SK-N-SH treated with all-trans-retinoic acid at 6 μM for 48 hours (cell line): ENCODE results near the gene FGGY.

Source experiments
- ATAC-seq: fragments of 200-7000 bp; cut with Tn5 transposase; 3 replicates; pipeline ENCODE4 v1.9.1; 2020; ENCODE audit warnings: mild to moderate bottlenecking, moderate library complexity
- ARNTL ChIP-seq: fragments of 450-650 bp; formaldehyde crosslinking; IDR thresholded peaks from 2 replicates; pipeline ENCODE4 v1.5.0; 2020; ENCODE audit warnings: low read depth, mild to moderate bottlenecking, moderate library complexity, borderline replicate concordance
- BACH2 ChIP-seq: fragments of 250-450 bp; sonication (Bioruptor Pico); IDR thresholded peaks from 2 replicates; pipeline ENCODE4 v1.9.0; 2021; ENCODE audit warnings: mild to moderate bottlenecking, borderline replicate concordance
- CREB5 ChIP-seq: fragments of 250-450 bp; sonication (Bioruptor Pico); IDR thresholded peaks from 2 replicates; pipeline ENCODE4 v1.5.1; 2020; ENCODE audit warnings: low read depth, mild to moderate bottlenecking, moderate library complexity
- CSDC2 ChIP-seq: fragments of 250-450 bp; sonication (Bioruptor Pico); IDR thresholded peaks from 2 replicates; pipeline ENCODE4 v1.5.0; 2020; ENCODE audit warnings: mild to moderate bottlenecking, moderate library complexity
- CSRNP3 ChIP-seq: fragments of 250-450 bp; sonication (Bioruptor Pico); IDR thresholded peaks from 2 replicates; pipeline ENCODE4 v1.5.1; 2021; ENCODE audit warnings: mild to moderate bottlenecking, moderate library complexity
- ESRRG ChIP-seq: fragments of 250-450 bp; sonication (Bioruptor Pico); IDR thresholded peaks from 2 replicates; pipeline ENCODE4 v1.6.1; 2021; ENCODE audit warnings: mild to moderate bottlenecking
- GLIS3 ChIP-seq: fragments of 250-450 bp; sonication (Bioruptor Pico); IDR thresholded peaks from 2 replicates; pipeline ENCODE4 v1.5.0; 2020; ENCODE audit warnings: mild to moderate bottlenecking, moderate library complexity
- ISL1 ChIP-seq: fragments of 250-450 bp; sonication (Bioruptor Pico); IDR thresholded peaks from 2 replicates; pipeline ENCODE4 v2.1.2; 2022; ENCODE audit warnings: mild to moderate bottlenecking, moderate library complexity
- OSR1 ChIP-seq: fragments of 250-450 bp; sonication (Bioruptor Pico); IDR thresholded peaks from 2 replicates; pipeline ENCODE4 v1.8.0; 2022; ENCODE audit warnings: moderate library complexity, mild to moderate bottlenecking, inconsistent platforms
- POU6F1 ChIP-seq: fragments of 250-450 bp; sonication (Bioruptor Pico); IDR thresholded peaks from 2 replicates; pipeline ENCODE4 v1.8.0; 2021; ENCODE audit warnings: low read depth, mild to moderate bottlenecking, moderate library complexity, borderline replicate concordance
- PPARA ChIP-seq: fragments of 250-450 bp; sonication (Bioruptor Pico); IDR thresholded peaks from 2 replicates; pipeline ENCODE4 v1.5.0; 2020; ENCODE audit warnings: mild to moderate bottlenecking, borderline replicate concordance
- RARB ChIP-seq: fragments of 250-450 bp; sonication (Bioruptor Pico); IDR thresholded peaks from 2 replicates; pipeline ENCODE4 v1.8.0; 2021; ENCODE audit warnings: mild to moderate bottlenecking, moderate library complexity
- SNAI2 ChIP-seq: fragments of 250-450 bp; sonication (Bioruptor Pico); IDR thresholded peaks from 2 replicates; pipeline ENCODE4 v1.5.0; 2020; ENCODE audit warnings: mild to moderate bottlenecking, moderate library complexity
- TCF4 ChIP-seq: fragments of 250-450 bp; sonication (Bioruptor Pico); IDR thresholded peaks from 2 replicates; pipeline ENCODE4 v1.8.0; 2021; ENCODE audit warnings: mild to moderate bottlenecking, moderate library complexity, borderline replicate concordance
- TOX ChIP-seq: fragments of 250-450 bp; sonication (Bioruptor Pico); IDR thresholded peaks from 2 replicates; pipeline ENCODE4 v1.8.0; 2021; ENCODE audit warnings: mild to moderate bottlenecking, moderate library complexity, borderline replicate concordance
- ZC3H10 ChIP-seq: fragments of 250-450 bp; sonication (Bioruptor Pico); IDR thresholded peaks from 2 replicates; pipeline ENCODE4 v1.5.1; 2021; ENCODE audit warnings: mild to moderate bottlenecking, moderate library complexity
- ZFP3 ChIP-seq: fragments of 250-450 bp; sonication (Bioruptor Pico); IDR thresholded peaks from 2 replicates; pipeline ENCODE4 v1.5.0; 2020; ENCODE audit warnings: mild to moderate bottlenecking, moderate library complexity
- ZFP30 ChIP-seq: fragments of 450-650 bp; formaldehyde crosslinking; IDR thresholded peaks from 2 replicates; pipeline ENCODE4 v1.5.0; 2022; ENCODE audit warnings: mild to moderate bottlenecking, moderate library complexity
- ZNF565 ChIP-seq: fragments of 450-650 bp; formaldehyde crosslinking; conservative IDR thresholded peaks from 2 replicates; pipeline ENCODE4 v1.5.0; 2020; ENCODE audit warnings: low read depth, mild to moderate bottlenecking, moderate library complexity
- ZNF70 ChIP-seq: fragments of 450-650 bp; formaldehyde crosslinking; IDR thresholded peaks from 2 replicates; pipeline ENCODE4 v1.5.0; 2020; ENCODE audit warnings: mild to moderate bottlenecking, moderate library complexity
- ZNF8 ChIP-seq: fragments of 450-650 bp; formaldehyde crosslinking; IDR thresholded peaks from 2 replicates; pipeline ENCODE4 v1.5.0; 2020; ENCODE audit warnings: mild to moderate bottlenecking, moderate library complexity
- TF ChIP-seq, protein P1 (sequence below): fragments of 250-450 bp; sonication (Bioruptor Pico); IDR thresholded peaks from 2 replicates; pipeline ENCODE4 v1.8.0; 2020; ENCODE audit warnings: mild to moderate bottlenecking, moderate library complexity, borderline replicate concordance

Gene FGGY

GRCh38 chr1:59549903-59550302 is 253.0 kb downstream of the FGGY start:
- TF ChIP-seq ISL1 (no peak), BACH2 (CRISPR knock-in tag) (no peak), PPARA (no peak), SNAI2 (CRISPR knock-in tag) (no peak), ESRRG (CRISPR knock-in tag) (no peak), ZNF70 (CRISPR knock-in tag) (no peak), ZNF8 (CRISPR knock-in tag) (no peak), CSRNP3 (no peak), ZC3H10 (CRISPR knock-in tag) (no peak), TCF4 (no peak), CSDC2 (CRISPR knock-in tag) (no peak), CREB5 (CRISPR knock-in tag) (no peak), ZFP30 (CRISPR knock-in tag) (no peak), POU6F1 (CRISPR knock-in tag) (no peak), OSR1 (CRISPR knock-in tag) (no peak), ARNTL (CRISPR knock-in tag) (no peak)
- TF ChIP-seq, protein P1, sequence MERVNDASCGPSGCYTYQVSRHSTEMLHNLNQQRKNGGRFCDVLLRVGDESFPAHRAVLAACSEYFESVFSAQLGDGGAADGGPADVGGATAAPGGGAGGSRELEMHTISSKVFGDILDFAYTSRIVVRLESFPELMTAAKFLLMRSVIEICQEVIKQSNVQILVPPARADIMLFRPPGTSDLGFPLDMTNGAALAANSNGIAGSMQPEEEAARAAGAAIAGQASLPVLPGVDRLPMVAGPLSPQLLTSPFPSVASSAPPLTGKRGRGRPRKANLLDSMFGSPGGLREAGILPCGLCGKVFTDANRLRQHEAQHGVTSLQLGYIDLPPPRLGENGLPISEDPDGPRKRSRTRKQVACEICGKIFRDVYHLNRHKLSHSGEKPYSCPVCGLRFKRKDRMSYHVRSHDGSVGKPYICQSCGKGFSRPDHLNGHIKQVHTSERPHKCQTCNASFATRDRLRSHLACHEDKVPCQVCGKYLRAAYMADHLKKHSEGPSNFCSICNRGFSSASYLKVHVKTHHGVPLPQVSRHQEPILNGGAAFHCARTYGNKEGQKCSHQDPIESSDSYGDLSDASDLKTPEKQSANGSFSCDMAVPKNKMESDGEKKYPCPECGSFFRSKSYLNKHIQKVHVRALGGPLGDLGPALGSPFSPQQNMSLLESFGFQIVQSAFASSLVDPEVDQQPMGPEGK (CRISPR knock-in tag) = no peak
- no peak for ATAC-seq

- TF ChIP-seq ISL1 (no peak), ZNF70 (CRISPR knock-in tag) (no peak), OSR1 (CRISPR knock-in tag) (no peak), ESRRG (CRISPR knock-in tag) (no peak), ZC3H10 (CRISPR knock-in tag) (no peak), SNAI2 (CRISPR knock-in tag) (no peak), CREB5 (CRISPR knock-in tag) (no peak), ARNTL (CRISPR knock-in tag) (no peak), ZNF565 (CRISPR knock-in tag) (no peak), BACH2 (CRISPR knock-in tag) (no peak), ZFP3 (CRISPR knock-in tag) (no peak), ZFP30 (CRISPR knock-in tag) (no peak), GLIS3 (CRISPR knock-in tag) (no peak)
Observed at GRCh38 chr1:59552007-59552406, 255.1 kb downstream of the FGGY start.

DNA sequence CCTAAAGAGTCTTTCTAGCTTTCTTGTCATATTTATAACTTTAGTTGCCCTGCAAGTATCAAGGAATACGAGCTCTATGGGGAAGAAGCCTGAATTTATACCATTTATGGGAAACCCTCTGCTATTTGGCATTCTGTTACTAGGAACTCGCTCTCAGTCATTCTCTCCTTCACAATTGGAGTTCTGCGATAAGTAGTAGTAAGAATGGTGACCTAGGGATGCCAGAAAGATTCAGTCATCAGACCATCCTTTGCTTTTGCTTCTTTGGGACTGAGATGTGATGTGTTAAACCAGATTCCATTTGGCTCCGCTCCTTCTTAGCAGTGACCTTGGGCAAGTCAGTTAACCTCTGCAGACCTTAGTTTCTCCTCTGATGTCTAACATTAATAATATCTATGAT is 256.5 kb downstream of the FGGY start:
- ATAC-seq = no peak
- TF ChIP-seq TOX (CRISPR knock-in tag) (no peak), BACH2 (CRISPR knock-in tag) (no peak), ZC3H10 (CRISPR knock-in tag) (no peak), ZNF70 (CRISPR knock-in tag) (no peak), ESRRG (CRISPR knock-in tag) (no peak), OSR1 (CRISPR knock-in tag) (no peak), CREB5 (CRISPR knock-in tag) (no peak), SNAI2 (CRISPR knock-in tag) (no peak), CSDC2 (CRISPR knock-in tag) (no peak), ZNF8 (CRISPR knock-in tag) (no peak), RARB (no peak), TCF4 (no peak), POU6F1 (CRISPR knock-in tag) (no peak), GLIS3 (CRISPR knock-in tag) (no peak)
- TF ChIP-seq, protein P1 (CRISPR knock-in tag) = no peak

More at GRCh38 chr1:59552007-59552406, 255.1 kb downstream of the FGGY start:
- ATAC-seq = no peak
